ENCODE measurements around the gene ZNF292.
"Not testable (repeated sequence)": the region's sequence is repeated elsewhere in the genome, so short reads cannot be mapped to it uniquely, and the experiment has no call there.

Gene ZNF292

DNA sequence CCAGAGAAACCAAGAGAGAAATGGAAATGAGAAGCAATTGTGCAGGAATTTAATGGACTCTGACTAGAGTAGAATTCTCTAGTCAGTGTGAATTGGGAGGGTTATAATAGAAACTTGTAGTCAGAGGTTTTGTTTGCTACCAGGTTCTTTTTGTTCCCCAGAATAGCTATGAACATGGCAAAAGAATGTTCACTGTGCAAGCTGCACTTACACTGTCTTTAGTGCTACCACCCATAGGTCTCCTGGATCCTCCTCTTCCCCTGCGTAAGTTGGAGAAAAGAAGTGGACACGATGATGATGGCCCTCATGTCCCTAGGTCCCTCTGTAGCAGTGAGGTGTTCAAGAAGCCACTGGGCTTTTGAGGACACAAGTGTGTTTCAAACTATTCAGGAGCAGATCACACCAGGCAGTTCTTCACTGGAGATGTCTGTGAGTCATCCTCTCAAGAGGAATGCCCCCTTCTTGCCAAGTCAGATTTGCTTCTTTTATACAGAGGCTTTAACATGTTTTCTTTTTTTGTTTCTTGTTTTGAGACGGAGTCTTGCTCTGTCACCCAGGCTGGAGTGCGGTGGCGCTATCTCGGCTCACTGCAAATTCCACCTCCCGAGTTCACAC, 119.4 kb downstream of the ZNF292 start:
- no peak for DNase-seq (ENCODE audit: low read depth in 2 of 2)

DNA sequence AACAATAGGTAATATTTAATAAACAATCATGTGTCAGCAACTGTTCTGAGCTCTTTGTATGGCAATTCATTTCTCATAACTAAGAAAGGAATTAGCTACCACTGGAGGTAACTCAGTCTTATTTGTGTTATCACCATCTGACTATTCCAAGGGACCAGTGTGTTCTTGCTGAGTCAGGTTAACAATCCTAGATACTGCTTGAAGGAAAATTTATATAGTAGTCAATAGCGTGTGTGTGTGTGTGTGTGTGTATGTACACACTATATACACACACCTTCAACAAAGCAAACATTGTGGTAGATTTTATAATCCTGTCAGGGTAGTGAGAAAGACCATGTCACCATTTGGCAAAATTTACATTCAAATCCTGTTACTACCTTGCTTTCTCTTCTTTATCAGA, 121.3 kb downstream of the ZNF292 start:
- DNase-seq (ENCODE audit: low read depth in 2 of 2), result no peak

DNA sequence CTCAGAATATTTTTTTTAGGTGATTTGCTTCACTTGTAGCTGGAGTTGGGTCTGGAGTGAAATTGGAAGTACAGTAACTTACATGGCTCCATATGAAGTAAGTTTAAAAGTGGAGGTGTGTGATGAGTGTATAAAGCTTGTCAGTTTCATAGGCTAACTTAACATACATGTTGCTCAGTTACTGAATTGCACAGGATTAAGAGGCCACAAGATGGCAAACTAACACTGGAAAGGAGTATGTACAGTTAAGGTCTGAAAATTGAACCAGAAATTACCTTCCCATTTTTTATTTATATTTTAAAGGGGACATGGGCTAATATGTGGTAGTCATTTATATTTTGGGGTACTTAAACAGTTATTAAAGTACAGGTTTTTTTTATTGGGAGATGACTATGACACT, 121.8 kb downstream of the ZNF292 start:
- no peak for DNase-seq (ENCODE audit: low read depth in 2 of 2)

- no peak for DNase-seq (ENCODE audit: low read depth in 2 of 2)
These were observed 123.8 kb downstream of the ZNF292 start for GRCh38 chr6:87279196-87279595.

DNA sequence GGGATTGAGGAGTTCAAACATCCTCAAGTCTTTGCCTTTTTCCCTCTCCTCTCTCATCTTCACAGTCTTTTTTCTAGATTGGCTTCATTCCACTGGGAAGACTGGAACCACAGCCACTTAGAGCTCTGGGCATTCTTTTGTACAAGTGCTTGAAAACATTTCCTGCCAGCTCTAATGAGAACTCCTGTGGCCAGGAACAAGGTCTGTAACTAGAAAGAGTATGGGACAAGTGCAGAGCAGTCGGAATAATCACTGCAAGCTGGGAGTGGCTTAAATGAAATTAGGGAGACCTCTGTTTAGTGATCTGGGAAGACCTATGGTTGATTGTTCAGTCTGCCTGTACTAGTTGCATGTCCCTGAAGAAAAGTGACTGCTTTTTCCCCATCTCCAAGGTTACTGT, 126.1 kb downstream of the ZNF292 start:
- no peak for DNase-seq (ENCODE audit: low read depth in 2 of 2)

- DNase-seq (ENCODE audit: low read depth in 2 of 2), result no peak
These were observed 127.4 kb downstream of the ZNF292 start for GRCh38 chr6:87282743-87283142.

GRCh38 chr6:87283461-87283860, 128.1 kb downstream of the ZNF292 start:
- DNase-seq (ENCODE audit: low read depth in 2 of 2), result no peak

GRCh38 chr6:87287251-87287650, 131.9 kb downstream of the ZNF292 start:
- no peak for DNase-seq (ENCODE audit: low read depth in 2 of 2)

DNA sequence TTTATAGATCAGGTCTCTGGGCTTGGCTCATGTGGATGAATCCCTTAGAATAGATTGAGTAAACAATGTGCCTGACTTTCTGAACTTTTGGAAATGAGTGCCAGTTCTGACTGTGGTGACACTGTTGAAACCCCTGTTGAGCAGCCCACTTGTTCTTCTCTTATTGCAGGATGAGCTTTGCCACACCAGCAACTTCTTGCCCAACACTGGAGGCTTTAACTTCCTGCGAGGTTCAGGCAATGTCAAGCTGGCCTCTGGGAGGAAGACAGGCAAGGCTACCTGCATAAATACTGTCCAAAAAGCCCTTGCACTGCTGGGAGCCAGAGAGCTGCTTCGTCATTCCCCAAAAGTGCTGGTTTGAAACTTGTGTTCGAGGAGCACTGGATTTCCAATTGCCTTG, 134.2 kb downstream of the ZNF292 start:
- no peak for DNase-seq (ENCODE audit: low read depth in 2 of 2)

DNA sequence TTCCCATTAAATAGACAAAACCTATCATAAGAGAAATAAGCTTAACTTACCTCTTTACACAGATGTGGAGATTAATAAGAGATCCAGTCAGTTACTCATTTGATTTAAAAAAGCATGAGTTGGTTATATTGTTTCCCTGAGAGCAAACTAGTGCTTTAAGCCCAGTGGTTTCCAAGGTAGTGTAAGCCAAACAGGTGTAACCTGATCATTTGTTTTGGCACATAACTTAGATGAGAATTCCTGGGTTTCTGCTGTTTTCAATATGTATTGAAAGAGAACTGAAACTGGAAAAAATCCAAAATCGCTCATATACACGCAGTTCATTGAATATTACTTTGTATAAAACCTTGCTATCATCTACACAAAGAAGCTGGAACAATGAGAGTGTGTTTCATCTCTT, 136.5 kb downstream of the ZNF292 start:
- no peak for DNase-seq (ENCODE audit: low read depth in 2 of 2)

DNA sequence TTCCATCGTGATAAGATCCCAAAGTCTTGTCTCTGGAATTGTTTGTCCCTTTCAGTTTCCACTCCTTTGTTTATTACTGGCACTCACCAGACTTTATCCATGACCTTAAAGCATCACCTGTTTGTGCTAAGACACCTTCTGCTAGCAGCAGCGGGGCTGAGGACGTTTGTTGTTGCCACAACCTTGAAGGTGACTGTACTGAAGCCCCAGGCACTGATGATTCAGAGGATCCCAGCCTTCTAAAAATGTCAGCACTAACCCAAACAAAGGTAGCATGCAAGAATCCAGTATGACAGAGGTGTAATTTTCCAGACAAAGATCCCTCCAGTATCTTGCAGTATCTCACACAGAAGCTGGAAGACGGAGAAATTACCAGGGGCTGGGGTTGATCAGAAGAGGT, 138.2 kb downstream of the ZNF292 start:
- DNase-seq (ENCODE audit: low read depth in 2 of 2), result no peak

- no peak for DNase-seq (ENCODE audit: low read depth in 2 of 2)
These were observed 141.8 kb downstream of the ZNF292 start for GRCh38 chr6:87297119-87297518.

DNA sequence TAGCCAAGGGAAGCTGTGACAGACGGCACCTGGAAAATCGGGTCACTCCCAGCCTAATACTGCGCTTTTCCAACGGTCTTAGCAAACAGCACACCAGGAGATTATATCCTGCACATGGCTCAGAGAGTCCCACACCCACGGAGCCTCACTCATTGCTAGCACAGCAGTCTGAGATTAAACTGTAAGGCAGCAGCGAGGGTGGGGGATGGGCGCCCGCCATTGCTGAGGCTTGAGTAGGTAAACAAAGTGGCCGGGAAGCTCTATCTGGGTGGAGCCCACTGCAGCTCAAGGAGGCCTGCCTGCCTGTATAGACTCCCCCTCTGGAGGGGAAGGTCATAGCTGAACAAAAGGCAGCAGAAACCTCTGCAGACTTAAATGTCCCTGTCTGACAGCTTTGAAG, 145.9 kb downstream of the ZNF292 start:
- DNase-seq (ENCODE audit: low read depth in 2 of 2), result not testable (repeated sequence)

DNA sequence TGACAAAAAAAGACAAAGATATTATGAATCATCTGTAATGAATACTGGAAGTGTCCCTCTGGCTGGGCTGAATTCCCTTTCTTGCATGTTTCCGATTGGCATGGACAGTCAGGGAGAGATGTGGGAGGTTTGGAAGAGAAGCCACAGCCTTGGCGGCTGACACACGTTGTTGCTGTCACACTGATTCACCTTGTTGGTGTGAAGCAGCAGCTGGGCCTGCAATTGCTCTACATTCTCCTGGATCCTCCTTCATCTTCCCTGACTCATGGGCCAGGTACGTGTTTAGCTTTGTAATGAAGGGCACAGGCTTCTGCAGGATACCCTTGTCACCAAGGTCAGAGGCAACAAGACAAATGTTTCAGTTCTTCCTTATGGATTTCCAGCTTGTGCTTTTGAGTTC, 153.6 kb downstream of the ZNF292 start:
- no peak for DNase-seq (ENCODE audit: low read depth in 2 of 2)

DNA sequence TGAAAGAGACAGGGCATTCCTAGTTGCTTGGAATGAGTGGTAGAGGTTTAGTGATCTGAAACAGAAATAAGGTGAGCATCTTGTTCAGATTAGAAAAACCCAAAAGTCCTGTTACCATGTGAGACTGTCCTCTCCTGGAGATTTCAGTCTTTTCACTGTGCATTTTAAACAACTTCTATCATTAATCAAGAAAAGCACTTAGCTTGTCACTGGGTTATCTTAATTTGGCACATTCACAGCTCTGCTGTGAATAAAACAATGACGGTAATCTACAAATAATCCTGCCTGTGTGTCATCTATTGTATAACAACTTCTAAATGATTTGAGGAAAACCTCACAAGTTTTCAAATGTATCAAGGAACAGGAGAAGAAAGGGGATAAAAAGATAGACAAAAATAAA, 157.5 kb downstream of the ZNF292 start:
- no peak for DNase-seq (ENCODE audit: low read depth in 2 of 2)
